ENCODE results near the gene IL23A. TPM values are rescaled to one million over a fixed set of nuclear protein-coding genes. Genes with fewer than 3 reads are reported as not detected.

The IL23A gene
- polyA plus RNA-seq, 4 donors: 0.49 to 1.00 (median 0.89) TPM

- DNase-seq (ENCODE audit: low read depth in 4 of 4, low spot score in 3 of 4): peak; percentile 93 to 99 (median 99)
These were observed 21.4 kb downstream of the IL23A start, which contains the start of gene STAT2 for GRCh38 chr12:56359851-56360767. Gene STAT2, minus strand, starts transcription at chr12:56360107. Its CDS starts 3,536 bp downstream, at chr12:56356571.

DNA sequence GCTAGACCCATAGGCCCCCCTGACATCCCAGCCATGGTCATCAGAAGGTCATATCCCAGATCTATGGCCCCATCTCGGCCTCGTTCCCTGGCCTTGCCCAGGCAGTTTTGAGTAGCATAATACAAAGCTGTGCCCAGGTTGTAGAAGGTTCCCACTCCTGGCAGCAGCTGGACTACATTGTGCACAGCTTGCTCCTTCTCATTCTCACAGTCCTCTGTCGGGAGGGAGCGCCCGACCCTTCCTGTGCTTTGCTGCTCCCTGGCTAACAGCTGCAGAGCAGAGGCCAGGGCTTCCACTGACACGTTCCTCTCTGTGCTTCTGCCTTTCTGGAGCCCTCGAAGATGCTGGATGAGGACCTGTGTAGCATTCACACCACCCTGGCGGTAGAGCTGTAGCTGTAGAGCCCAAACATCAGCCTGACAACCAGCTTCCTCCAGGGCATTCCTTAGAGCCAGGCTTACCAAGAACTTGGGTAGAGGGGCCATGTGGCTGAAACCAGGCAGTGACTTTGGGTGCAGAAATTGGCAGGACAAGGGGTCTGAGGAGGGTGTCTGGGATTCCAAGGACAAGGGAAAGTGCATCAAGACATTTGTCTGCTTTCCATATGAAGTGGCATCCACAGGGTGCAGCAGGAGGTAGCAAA lies 22.9 kb downstream of the IL23A start:
- DNase-seq (ENCODE audit: low read depth in 4 of 4, low spot score in 3 of 4): no peak

DNA sequence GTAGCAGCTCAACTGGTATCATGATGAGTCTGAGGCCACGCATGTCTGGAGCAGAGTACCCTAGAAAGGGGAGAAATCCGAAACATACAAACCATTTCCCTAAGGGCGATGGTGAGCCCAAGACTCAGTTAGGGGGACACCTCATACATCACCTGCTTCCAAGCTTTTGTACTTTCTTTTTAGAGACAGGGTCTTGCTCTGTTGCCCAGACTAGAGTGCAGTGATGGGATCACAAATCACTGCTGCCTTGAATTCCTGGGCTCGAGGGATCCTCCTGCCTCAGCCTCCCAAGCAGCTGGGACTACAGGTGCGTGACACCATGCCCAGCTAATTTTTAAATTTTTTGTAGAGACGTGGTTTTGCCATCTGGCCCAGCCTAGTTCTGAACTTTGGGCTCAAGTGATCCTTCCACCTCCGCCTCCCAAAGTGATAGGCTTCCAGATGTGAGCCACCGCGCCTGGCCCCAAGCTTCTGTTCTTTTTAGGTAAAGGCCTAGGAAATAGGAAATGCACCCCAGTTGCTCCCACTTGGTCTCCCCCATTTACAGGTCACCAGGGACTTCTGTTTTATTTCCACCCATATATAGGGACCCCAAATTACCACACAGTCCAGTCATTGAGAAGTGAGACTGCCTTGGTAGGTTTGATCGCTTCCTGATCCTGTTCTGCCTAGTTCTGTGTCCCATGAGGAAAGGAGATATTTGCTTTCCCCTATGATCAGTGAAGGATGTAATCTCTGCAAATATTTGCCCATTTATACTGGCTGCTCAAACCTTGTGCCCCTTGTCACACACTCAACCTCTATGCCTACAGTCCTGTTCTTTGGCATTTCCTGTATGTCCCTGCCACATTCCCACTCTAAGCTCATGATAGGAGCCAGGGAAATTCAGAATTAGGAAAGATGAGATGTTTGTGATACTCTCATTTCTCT lies 23.7 kb downstream of the IL23A start, which contains the start of gene APOF:
APOF (minus strand) TSS at position 728 of the 930 bp plus-strand sequence; CDS start at position 616, 112 bp downstream.
- no peak for DNase-seq (ENCODE audit: low read depth in 4 of 4, low spot score in 3 of 4)

DNA sequence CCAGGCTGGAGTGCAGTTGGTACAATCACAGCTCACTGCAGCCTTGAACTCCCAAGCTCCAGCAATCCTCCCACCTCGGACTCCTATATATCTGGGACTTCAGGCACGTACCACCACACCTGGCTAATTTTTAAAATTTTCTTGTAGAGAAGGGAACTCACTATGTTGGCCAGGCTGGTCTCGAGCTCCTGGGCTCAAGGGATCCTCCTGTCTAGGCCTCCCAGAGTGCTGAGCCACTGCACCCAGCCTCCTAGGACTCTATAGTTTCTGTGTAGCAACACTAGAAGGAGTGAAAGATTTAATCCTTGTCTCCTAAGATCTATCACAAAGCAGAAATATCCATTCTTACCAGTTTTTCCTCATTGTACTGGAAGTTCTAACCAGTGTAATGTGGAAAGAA lies 28.3 kb downstream of the IL23A start:
- DNase-seq (ENCODE audit: low read depth in 4 of 4, low spot score in 3 of 4): no peak

GRCh38 chr12:56373515-56373914 lies 34.8 kb downstream of the IL23A start:
- DNase-seq (ENCODE audit: low read depth in 4 of 4, low spot score in 3 of 4): no peak

GRCh38 chr12:56374726-56375597 lies 36.3 kb downstream of the IL23A start:
- no peak for DNase-seq (ENCODE audit: low read depth in 4 of 4, low spot score in 3 of 4)

GRCh38 chr12:56375598-56376434 lies 37.1 kb downstream of the IL23A start:
- DNase-seq (ENCODE audit: low read depth in 4 of 4, low spot score in 3 of 4): no peak

DNA sequence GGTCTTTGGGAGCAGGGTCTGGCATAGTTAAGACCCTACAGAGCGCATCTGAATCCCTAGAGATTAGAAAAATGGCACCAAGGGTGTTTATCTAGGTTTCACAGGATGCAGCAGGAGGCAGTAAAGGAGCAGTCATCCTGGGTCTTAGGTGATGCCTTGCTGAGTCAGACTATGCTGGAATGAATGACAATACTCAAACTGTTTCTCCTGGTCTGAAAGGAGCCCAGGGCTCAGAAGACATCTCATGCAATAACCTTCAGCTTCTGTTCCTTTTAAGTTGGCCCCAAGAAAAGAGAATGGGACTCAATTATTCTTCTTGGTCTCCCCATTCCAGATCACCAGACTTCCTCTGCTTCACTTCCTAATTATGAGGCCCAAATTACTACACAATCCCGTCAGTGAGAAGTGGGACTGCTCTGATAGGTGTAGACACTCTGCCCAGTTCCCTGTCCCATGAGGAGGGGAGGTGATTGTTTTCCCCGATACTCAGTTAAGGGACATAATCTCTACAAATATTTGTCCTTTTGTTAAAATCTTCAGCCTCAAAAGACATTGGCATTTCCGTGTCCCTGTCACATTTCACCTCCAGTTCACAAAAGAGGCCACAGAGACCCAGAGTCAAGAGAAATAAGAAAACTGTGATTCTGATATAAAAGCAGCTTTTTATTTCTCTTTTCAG lies 38.8 kb downstream of the IL23A start:
- DNase-seq (ENCODE audit: low read depth in 4 of 4, low spot score in 3 of 4): no peak

DNA sequence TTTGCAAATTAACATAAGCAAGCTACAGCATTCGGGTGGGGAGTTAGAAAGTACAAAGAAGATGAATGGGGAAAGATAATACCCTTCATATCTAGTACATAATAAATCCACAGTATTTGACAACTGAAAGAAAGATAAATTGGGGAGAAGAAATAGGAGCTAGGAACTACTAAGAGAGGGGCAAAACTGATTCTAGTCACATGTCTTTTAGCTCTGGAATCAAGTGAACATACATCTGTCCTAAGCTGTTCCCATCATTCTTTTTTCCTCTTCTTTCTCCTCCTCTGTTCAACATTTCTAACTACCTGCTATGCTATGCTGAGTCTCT lies 39.3 kb downstream of the IL23A start:
- no peak for DNase-seq (ENCODE audit: low read depth in 4 of 4, low spot score in 3 of 4)

GRCh38 chr12:56382611-56383010 lies 43.9 kb downstream of the IL23A start:
- no peak for DNase-seq (ENCODE audit: low read depth in 4 of 4, low spot score in 3 of 4)

GRCh38 chr12:56385873-56386272 lies 47.2 kb downstream of the IL23A start:
- DNase-seq (ENCODE audit: low read depth in 4 of 4, low spot score in 3 of 4): no peak

- DNase-seq (ENCODE audit: low read depth in 4 of 4, low spot score in 3 of 4): peak in 1 of 4 donors; percentile 28
These were observed 48.6 kb downstream of the IL23A start for GRCh38 chr12:56387152-56387736.

DNA sequence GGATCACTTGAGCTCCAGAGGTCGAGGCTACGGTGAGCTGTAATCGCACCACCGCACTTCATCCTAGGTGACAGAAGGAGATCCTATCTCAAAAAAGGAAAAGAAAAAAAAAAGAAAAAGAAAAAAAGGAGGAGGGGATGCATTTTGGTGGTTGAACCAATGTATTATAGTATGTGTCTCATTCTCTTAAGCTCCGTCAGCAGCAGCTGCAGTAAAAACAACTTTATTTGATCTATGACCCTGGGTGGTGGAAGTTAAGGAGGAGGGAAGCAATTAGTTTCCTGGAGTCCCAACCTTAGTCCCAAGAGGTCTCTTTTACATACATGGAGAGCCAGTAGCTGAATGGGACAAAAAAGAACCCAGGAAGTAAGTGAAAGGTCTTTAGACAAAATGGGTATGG lies 50.7 kb downstream of the IL23A start:
- peak in 1 of 4 donors; percentile 27 for DNase-seq (ENCODE audit: low read depth in 4 of 4, low spot score in 3 of 4)

Other genes starting within 250 kb of the IL23A start
- gene PA2G4, start 234.3 kb upstream of the IL23A start, polyA plus RNA-seq (ENCODE audit: insufficient read length in 4 of 4): 100 to 1,000 TPM; 146 to 157 (median 151) TPM
- gene RPL41, start 222.3 kb upstream of the IL23A start, polyA plus RNA-seq (ENCODE audit: insufficient read length in 4 of 4): 1,000 to 10,000 TPM; 4,780 to 5,144 (median 4,856) TPM
- 1 to 10 TPM; 6.5 to 7.4 (median 7.2) TPM for gene ZC3H10, start 220.6 kb upstream of the IL23A start, polyA plus RNA-seq (ENCODE audit: insufficient read length in 4 of 4)
- 10 to 100 TPM; 71.0 to 84.0 (median 79.2) TPM for gene ESYT1, start 210.6 kb upstream of the IL23A start, polyA plus RNA-seq (ENCODE audit: insufficient read length in 4 of 4)
- gene MYL6B, start 186.3 kb upstream of the IL23A start, polyA plus RNA-seq (ENCODE audit: insufficient read length in 4 of 4): 100 to 1,000 TPM; 157 to 173 (median 167) TPM
- gene MYL6, start 180.5 kb upstream of the IL23A start, polyA plus RNA-seq (ENCODE audit: insufficient read length in 4 of 4): 1,000 to 10,000 TPM; 1,704 to 1,897 (median 1,779) TPM
- gene SMARCC2, start 149.4 kb upstream of the IL23A start, polyA plus RNA-seq (ENCODE audit: insufficient read length in 4 of 4): 100 to 1,000 TPM; 110 to 133 (median 130) TPM
- gene RNF41, start 117.0 kb upstream of the IL23A start, polyA plus RNA-seq (ENCODE audit: insufficient read length in 4 of 4): 10 to 100 TPM; 43.5 to 45.8 (median 44.0) TPM
- 10 to 100 TPM; 28.4 to 35.3 (median 31.8) TPM for gene NABP2, start 114.5 kb upstream of the IL23A start, polyA plus RNA-seq (ENCODE audit: insufficient read length in 4 of 4)
- 10 to 100 TPM; 46.7 to 76.7 (median 52.3) TPM for gene SLC39A5, start 108.8 kb upstream of the IL23A start, polyA plus RNA-seq (ENCODE audit: insufficient read length in 4 of 4)
- 10 to 100 TPM; 28.2 to 32.0 (median 30.3) TPM for gene ANKRD52, start 80.5 kb upstream of the IL23A start, polyA plus RNA-seq (ENCODE audit: insufficient read length in 4 of 4)
- gene COQ10A, start 71.9 kb upstream of the IL23A start, polyA plus RNA-seq (ENCODE audit: insufficient read length in 4 of 4): 10 to 100 TPM; 15.2 to 17.7 (median 16.9) TPM
- 100 to 1,000 TPM; 185 to 206 (median 202) TPM for gene CS, start 38.6 kb upstream of the IL23A start, polyA plus RNA-seq (ENCODE audit: insufficient read length in 4 of 4)
- 100 to 1,000 TPM; 145 to 167 (median 153) TPM for gene CNPY2, start 22.9 kb upstream of the IL23A start, polyA plus RNA-seq (ENCODE audit: insufficient read length in 4 of 4)
- gene PAN2, start 4.9 kb upstream of the IL23A start, polyA plus RNA-seq (ENCODE audit: insufficient read length in 4 of 4): 100 to 1,000 TPM in 1 of 4 donors, 10 to 100 TPM in 3; 79.4 to 101 (median 82.0) TPM
- 100 to 1,000 TPM in 1 of 4 donors, 10 to 100 TPM in 3; 79.2 to 107 (median 85.1) TPM for gene STAT2, start 21.2 kb downstream of the IL23A start, polyA plus RNA-seq (ENCODE audit: insufficient read length in 4 of 4)
- under 1 TPM in 3 of 4 donors, not detected in 1; 0.06 to 0.18 (median 0.11) TPM for gene APOF, start 24.0 kb downstream of the IL23A start, polyA plus RNA-seq (ENCODE audit: insufficient read length in 4 of 4)
- 10 to 100 TPM; 33.6 to 38.4 (median 36.9) TPM for gene TIMELESS, start 110.5 kb downstream of the IL23A start, polyA plus RNA-seq (ENCODE audit: insufficient read length in 4 of 4)
- gene MIP, start 115.8 kb downstream of the IL23A start, polyA plus RNA-seq (ENCODE audit: insufficient read length in 4 of 4): under 1 TPM in 2 of 4 donors, not detected in 2; 0.22 to 0.37 TPM
- 1 to 10 TPM; 3.5 to 4.8 (median 4.3) TPM for gene SPRYD4, start 129.7 kb downstream of the IL23A start, polyA plus RNA-seq (ENCODE audit: insufficient read length in 4 of 4)
- 1 to 10 TPM in 2 of 4 donors, under 1 TPM in 2; 0.78 to 1.6 (median 1.0) TPM for gene GLS2, start 149.3 kb downstream of the IL23A start, polyA plus RNA-seq (ENCODE audit: insufficient read length in 4 of 4)
- 10 to 100 TPM; 36.2 to 50.5 (median 42.6) TPM for gene RBMS2, start 182.9 kb downstream of the IL23A start, polyA plus RNA-seq (ENCODE audit: insufficient read length in 4 of 4)

Data from right renal pelvis (tissue), 4 donors.